IMR-90 (cell line): ENCODE data around the gene FN1. TPM values are rescaled to one million over a fixed set of nuclear protein-coding genes. Genes with fewer than 3 reads are reported as not detected.

Experiments used
- ATAC-seq: fragments of 200-7000 bp; cut with Tn5 transposase; 2 replicates; pipeline ENCODE4 v1.9.1; 2020; ENCODE audit warnings: low read depth, mild to moderate bottlenecking, moderate library complexity
- BruUV-seq: library from RNA; stranded (reverse); fragments of 400-500 nt; replicated peaks from 2 replicates; lab custom pipeline; 2021; lab: Mats Ljungman, UMichigan
- CTCF ChIA-PET: fragments of 300-600 bp; formaldehyde crosslinking; extraction: SDS; loops from one replicate; lab custom pipeline; 2021; ENCODE audit warnings: antibody characterized with exemption; lab: Yijun Ruan, JAX
- POLR2A ChIA-PET: fragments of 300-600 bp; sonication (Branson Sonifier 250); formaldehyde crosslinking; loops from one replicate; lab custom pipeline; 2022; ENCODE audit warnings: antibody characterized with exemption; ENCODE audit not compliant: unreplicated experiment; lab: Charles Lee
- DNase-seq: peaks from one replicate; pipeline ENCODE4 v3.0.0; 2013
- H2AFZ ChIP-seq: replicated peaks from 2 replicates; pipeline ENCODE3; 2013; ENCODE audit warnings: low read length, mild to moderate bottlenecking; ENCODE audit not compliant: poor library complexity
- H2AK5ac ChIP-seq: 2 replicates; pipeline ENCODE4 v1.6.1; 2013; ENCODE audit warnings: low read depth, low read length, inconsistent platforms
- H2AK9ac ChIP-seq: replicated peaks from 2 replicates; pipeline ENCODE3; 2013; ENCODE audit warnings: mild to moderate bottlenecking, low read depth, low read length, moderate library complexity; ENCODE audit not compliant: poor library complexity
- H2BK120ac ChIP-seq: 2 replicates; pipeline ENCODE4 v1.6.1; 2013; ENCODE audit warnings: low read depth, low read length, inconsistent platforms
- H2BK15ac ChIP-seq: 3 replicates; pipeline ENCODE4 v1.6.1; 2013; ENCODE audit warnings: low read depth, low read length, inconsistent platforms
- H2BK20ac ChIP-seq: 2 replicates; pipeline ENCODE4 v1.6.1; 2013; ENCODE audit warnings: low read depth, mild to moderate bottlenecking, inconsistent platforms, low read length, moderate library complexity
- H2BK5ac ChIP-seq: 2 replicates; pipeline ENCODE4 v1.6.1; 2013; ENCODE audit warnings: mild to moderate bottlenecking, low read depth, low read length, inconsistent platforms; ENCODE audit not compliant: poor library complexity, severe bottlenecking
- H3K14ac ChIP-seq: replicated peaks from 2 replicates; pipeline ENCODE4 v1.6.1; 2013; ENCODE audit warnings: low read depth, low read length, inconsistent platforms
- H3K18ac ChIP-seq: 2 replicates; pipeline ENCODE4 v1.6.1; 2013; ENCODE audit warnings: low read depth, low read length, control low read depth
- H3K23ac ChIP-seq: 2 replicates; pipeline ENCODE4 v1.6.1; 2013; ENCODE audit warnings: low read depth, low read length, inconsistent platforms
- H3K27ac ChIP-seq: 2 replicates; pipeline ENCODE4 v1.5.1; 2013; ENCODE audit warnings: mild to moderate bottlenecking, control low read depth, low read length; ENCODE audit not compliant: insufficient read depth
- H3K27me3 ChIP-seq: 2 replicates; pipeline ENCODE4 v1.6.1; 2013; ENCODE audit warnings: low read length; ENCODE audit not compliant: control insufficient read depth, insufficient read depth
- H3K36me3 ChIP-seq: 2 replicates; pipeline ENCODE4 v1.6.1; 2013; ENCODE audit warnings: low read length, mixed read lengths; ENCODE audit not compliant: control insufficient read depth, insufficient read depth
- H3K4ac ChIP-seq: 2 replicates; pipeline ENCODE4 v1.6.1; 2013; ENCODE audit warnings: low read depth, low read length, inconsistent platforms
- H3K4me1 ChIP-seq: 2 replicates; pipeline ENCODE4 v1.6.1; 2013; ENCODE audit warnings: low read length, mixed read lengths; ENCODE audit not compliant: control insufficient read depth, insufficient read depth
- H3K4me2 ChIP-seq: 2 replicates; pipeline ENCODE4 v1.6.1; 2013; ENCODE audit warnings: low read depth, mild to moderate bottlenecking, control low read depth, low read length, moderate library complexity
- H3K4me3 ChIP-seq: 2 replicates; pipeline ENCODE4 v1.5.1; 2013; ENCODE audit warnings: low read depth, mild to moderate bottlenecking, control low read depth, low read length, moderate library complexity; ENCODE audit not compliant: insufficient read depth
- H3K56ac ChIP-seq: 2 replicates; pipeline ENCODE4 v1.6.1; 2013; ENCODE audit warnings: low read length, inconsistent platforms; ENCODE audit not compliant: insufficient read depth; ENCODE audit errors: extremely low read depth
- H3K79me1 ChIP-seq, 2 experiments: 2 replicates each; pipeline ENCODE4 v1.6.1; 2013; ENCODE audit warnings: low read length in 2 of 2, inconsistent platforms in 1 of 2, low read depth in 1 of 2
- H3K9ac ChIP-seq: 2 replicates; pipeline ENCODE4 v1.6.1; 2013; ENCODE audit warnings: low read depth, low read length, control low read depth
- H3K9me1 ChIP-seq: 2 replicates; pipeline ENCODE4 v1.6.1; 2013; ENCODE audit warnings: low read length, inconsistent platforms; ENCODE audit not compliant: insufficient read depth
- H3K9me3 ChIP-seq: 2 replicates; pipeline ENCODE4 v1.6.1; 2013; ENCODE audit warnings: low read length; ENCODE audit not compliant: control insufficient read depth, insufficient read depth
- H4K20me1 ChIP-seq: 2 replicates; pipeline ENCODE4 v1.6.1; 2013; ENCODE audit warnings: low read length, inconsistent platforms; ENCODE audit not compliant: insufficient read depth
- H4K5ac ChIP-seq: 2 replicates; pipeline ENCODE4 v1.6.1; 2013; ENCODE audit warnings: mild to moderate bottlenecking, low read depth, low read length, control low read depth
- H4K8ac ChIP-seq, 2 experiments: 2 replicates each; pipeline ENCODE4 v1.6.1; 2013; ENCODE audit warnings: low read depth in 2 of 2, low read length in 2 of 2, control low read depth in 1 of 2, inconsistent platforms in 1 of 2
- H4K91ac ChIP-seq: 2 replicates; pipeline ENCODE4 v1.6.1; 2013; ENCODE audit warnings: low read depth, low read length, inconsistent platforms; ENCODE audit not compliant: insufficient read depth
- BHLHE40 ChIP-seq: fragments of 150-350 bp; IDR thresholded peaks from 2 replicates; pipeline ENCODE4 v1.6.1; 2016; ENCODE audit warnings: mild to moderate bottlenecking, low read depth, low read length
- CHD1 ChIP-seq: IDR thresholded peaks from 2 replicates; pipeline ENCODE4 v1.6.1; 2012; ENCODE audit warnings: low read depth, low read length, improper control_type of control experiment
- FOS ChIP-seq: fragments of 150-350 bp; IDR thresholded peaks from 2 replicates; pipeline ENCODE4 v1.6.1; 2016; ENCODE audit warnings: low read depth, low read length
- MAFK ChIP-seq: IDR thresholded peaks from 2 replicates; pipeline ENCODE4 v1.6.1; 2012; ENCODE audit warnings: low read depth, low read length, improper control_type of control experiment
- MAZ ChIP-seq: IDR thresholded peaks from 2 replicates; pipeline ENCODE4 v1.6.1; 2012; ENCODE audit warnings: low read depth, mild to moderate bottlenecking, low read length, improper control_type of control experiment, moderate library complexity, borderline replicate concordance
- MXI1 ChIP-seq: IDR thresholded peaks from 2 replicates; pipeline ENCODE4 v1.6.1; 2012; ENCODE audit warnings: low read depth, mild to moderate bottlenecking, low read length, moderate library complexity, borderline replicate concordance
- NFE2L2 ChIP-seq: fragments of 150-350 bp; IDR thresholded peaks from 2 replicates; pipeline ENCODE4 v1.6.1; 2016; ENCODE audit warnings: low read depth, mild to moderate bottlenecking, low read length
- POLR2A ChIP-seq: IDR thresholded peaks from 2 replicates; pipeline ENCODE4 v1.6.1; 2012; ENCODE audit warnings: mild to moderate bottlenecking, low read depth, low read length
- RAD21 ChIP-seq: IDR thresholded peaks from 2 replicates; pipeline ENCODE4 v1.6.1; 2012; ENCODE audit warnings: low read length, improper control_type of control experiment
- RCOR1 ChIP-seq: IDR thresholded peaks from 2 replicates; pipeline ENCODE4 v1.6.1; 2012; ENCODE audit warnings: mild to moderate bottlenecking, low read length, improper control_type of control experiment; ENCODE audit not compliant: insufficient replicate concordance
- RFX5 ChIP-seq: IDR thresholded peaks from 2 replicates; pipeline ENCODE4 v1.8.0; 2012; ENCODE audit warnings: low read depth, mild to moderate bottlenecking, low read length, moderate library complexity
- SMC3 ChIP-seq: fragments of 150-350 bp; IDR thresholded peaks from 2 replicates; pipeline ENCODE4 v1.6.1; 2016; ENCODE audit warnings: low read depth, mild to moderate bottlenecking, antibody characterized with exemption, low read length, moderate library complexity
- WGBS, 2 experiments: methylation state at CpG; one replicate each; pipeline versions ENCODE4 v1.1.5 to v1.1.7; 2013; ENCODE audit warnings: missing lambda C conversion rate in 2 of 2; ENCODE audit not compliant: insufficient read length in 1 of 2; ENCODE audit errors: extremely low coverage in 2 of 2; 5-methylcytosine and 5-hydroxymethylcytosine counted together
- dilution Hi-C: fragments of 300-500 bp; cut with HindIII; formaldehyde crosslinking; loops from one replicate; pipeline ENCODE4 v1.14.3; 2018; ENCODE audit warnings: low sequenced_read_pairs; ENCODE audit not compliant: unreplicated experiment
- in situ Hi-C: fragments of 300-500 bp; cut with MboI; formaldehyde crosslinking; loops from 3 replicates; pipeline ENCODE4 v1.14.3; 2019; ENCODE audit warnings: low sequenced_read_pairs, inconsistent platforms, mixed read lengths
- intact Hi-C: fragments of 100-400 bp; cut with micrococcal nuclease; formaldehyde crosslinking; loops from 2 replicates; pipeline ENCODE4 v1.10.0; 2022
- polyA plus RNA-seq, 3 experiments: library from polyadenylated mRNA; depleted of rRNA; stranded (reverse); fragments of >200 nt; gene quantifications; 2 replicates each; pipeline ENCODE4 v1.2.3, GENCODE V29; 2012; ENCODE audit warnings: low replicate concordance in 1 of 3
- total RNA-seq: library from RNA; depleted of rRNA; stranded (reverse); fragments of >200 nt; gene quantifications from 2 replicates; pipeline ENCODE4 v1.2.3, GENCODE V29; 2012
- TF ChIP-seq, protein P1 (sequence below): fragments of 150-350 bp; IDR thresholded peaks from 2 replicates; pipeline ENCODE4 v1.6.1; 2016; ENCODE audit warnings: low read depth, mild to moderate bottlenecking, low read length, moderate library complexity, borderline replicate concordance
- TF ChIP-seq, protein P2 (sequence below): fragments of 150-350 bp; IDR thresholded peaks from 2 replicates; pipeline ENCODE4 v1.6.1; 2017; ENCODE audit warnings: mild to moderate bottlenecking, antibody characterized with exemption, low read length, low read depth
- TF ChIP-seq, protein P3 (sequence below): conservative IDR thresholded peaks from 2 replicates; pipeline ENCODE4 v1.5.1; 2012; ENCODE audit warnings: mild to moderate bottlenecking, low read depth, low read length, improper control_type of control experiment

FN1 gene
- total and polyA plus RNA-seq, 2 of the 4 experiments (the other 2 are of a cell fraction), result 8,243 to 13,004 TPM

DNA sequence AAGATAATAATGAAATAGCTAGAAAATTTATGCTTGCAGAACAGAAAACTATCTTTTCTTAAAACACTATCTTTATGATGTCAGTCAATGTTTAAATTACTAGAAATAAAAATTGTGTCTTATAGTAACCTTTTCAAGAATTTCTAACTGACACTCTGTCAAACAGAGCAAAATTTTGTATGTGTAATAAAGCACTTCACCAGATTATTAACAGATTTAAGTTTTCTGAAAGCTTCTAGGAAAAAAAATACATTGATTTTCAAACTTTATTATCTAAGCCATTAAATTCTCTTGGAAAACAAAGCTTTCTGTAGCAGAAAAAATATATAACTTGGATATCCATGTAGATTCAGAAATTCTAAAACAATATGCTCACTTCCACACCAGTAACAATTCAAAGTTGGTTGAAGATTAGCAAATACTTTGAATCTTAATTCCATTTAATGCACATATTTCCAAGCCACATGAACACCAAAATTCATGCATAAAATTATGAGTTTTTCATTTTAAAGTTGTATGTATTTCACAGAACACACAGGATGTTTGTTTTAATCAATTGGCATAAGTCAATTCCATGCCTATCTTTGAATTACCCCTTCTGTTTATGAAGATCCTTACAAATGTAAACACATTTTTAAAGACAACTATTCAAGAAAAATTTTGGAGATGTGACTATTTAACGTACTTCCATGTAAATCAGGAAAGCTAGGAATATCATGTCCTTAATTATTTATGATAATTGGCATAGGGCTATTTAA lies 19.9 kb downstream of the FN1 start:
- Histone ChIP-seq H3K18ac (no peak overlapping the region), H3K4me1 (peaks cover 16% of the 10 kb centered on the region), H4K20me1 (peaks cover 22% of the 10 kb centered on the region; the same call in 1 of the 2 replicates), H3K36me3 (peaks cover 60% of the 10 kb centered on the region), H3K79me1 (peaks cover 12 to 39% of the 10 kb centered on the region in 2 experiments), H3K9ac (no peak overlapping the region), H3K9me1 (peaks cover 8% of the 10 kb centered on the region), H3K4me3 (no peak overlapping the region), H2BK20ac (no peak overlapping the region), H2BK15ac (no peak overlapping the region), H3K23ac (no peak overlapping the region), H3K4me2 (no peak overlapping the region), H2BK5ac (peak overlapping the region; percentile 90), H3K27me3 (no peaks in the 10 kb centered on the region), H4K91ac (no peak overlapping the region), H3K56ac (no peak overlapping the region), H2AK9ac (no peak overlapping the region), H3K9me3 (no peaks in the 10 kb centered on the region), H2AFZ (no peak overlapping the region), H3K14ac (no peak overlapping the region), H4K8ac (no peak overlapping the region), H2AK5ac (no peak overlapping the region), H3K4ac (no peak overlapping the region), H4K5ac (no peak overlapping the region), H2BK120ac (no peak overlapping the region), H3K27ac (no peak overlapping the region; the same call in 1 of the 2 replicates)
- in situ Hi-C loops (no loop called here), dilution Hi-C loops (no loop called here), intact Hi-C loops (no loop called here)
- POLR2A ChIA-PET, result no interaction called here
- TF ChIP-seq MXI1 (no peak), RAD21 (no peak), MAFK (no peak), MAZ (no peak), POLR2A (no peak), SMC3 (no peak), NFE2L2 (no peak), RFX5 (no peak), CHD1 (no peak), BHLHE40 (no peak), FOS (no peak), RCOR1 (no peak)
- TF ChIP-seq, protein P1, sequence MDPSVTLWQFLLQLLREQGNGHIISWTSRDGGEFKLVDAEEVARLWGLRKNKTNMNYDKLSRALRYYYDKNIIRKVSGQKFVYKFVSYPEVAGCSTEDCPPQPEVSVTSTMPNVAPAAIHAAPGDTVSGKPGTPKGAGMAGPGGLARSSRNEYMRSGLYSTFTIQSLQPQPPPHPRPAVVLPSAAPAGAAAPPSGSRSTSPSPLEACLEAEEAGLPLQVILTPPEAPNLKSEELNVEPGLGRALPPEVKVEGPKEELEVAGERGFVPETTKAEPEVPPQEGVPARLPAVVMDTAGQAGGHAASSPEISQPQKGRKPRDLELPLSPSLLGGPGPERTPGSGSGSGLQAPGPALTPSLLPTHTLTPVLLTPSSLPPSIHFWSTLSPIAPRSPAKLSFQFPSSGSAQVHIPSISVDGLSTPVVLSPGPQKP, result no peak
- TF ChIP-seq, protein P2, sequence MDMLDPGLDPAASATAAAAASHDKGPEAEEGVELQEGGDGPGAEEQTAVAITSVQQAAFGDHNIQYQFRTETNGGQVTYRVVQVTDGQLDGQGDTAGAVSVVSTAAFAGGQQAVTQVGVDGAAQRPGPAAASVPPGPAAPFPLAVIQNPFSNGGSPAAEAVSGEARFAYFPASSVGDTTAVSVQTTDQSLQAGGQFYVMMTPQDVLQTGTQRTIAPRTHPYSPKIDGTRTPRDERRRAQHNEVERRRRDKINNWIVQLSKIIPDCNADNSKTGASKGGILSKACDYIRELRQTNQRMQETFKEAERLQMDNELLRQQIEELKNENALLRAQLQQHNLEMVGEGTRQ, result no peak
- TF ChIP-seq, protein P3, sequence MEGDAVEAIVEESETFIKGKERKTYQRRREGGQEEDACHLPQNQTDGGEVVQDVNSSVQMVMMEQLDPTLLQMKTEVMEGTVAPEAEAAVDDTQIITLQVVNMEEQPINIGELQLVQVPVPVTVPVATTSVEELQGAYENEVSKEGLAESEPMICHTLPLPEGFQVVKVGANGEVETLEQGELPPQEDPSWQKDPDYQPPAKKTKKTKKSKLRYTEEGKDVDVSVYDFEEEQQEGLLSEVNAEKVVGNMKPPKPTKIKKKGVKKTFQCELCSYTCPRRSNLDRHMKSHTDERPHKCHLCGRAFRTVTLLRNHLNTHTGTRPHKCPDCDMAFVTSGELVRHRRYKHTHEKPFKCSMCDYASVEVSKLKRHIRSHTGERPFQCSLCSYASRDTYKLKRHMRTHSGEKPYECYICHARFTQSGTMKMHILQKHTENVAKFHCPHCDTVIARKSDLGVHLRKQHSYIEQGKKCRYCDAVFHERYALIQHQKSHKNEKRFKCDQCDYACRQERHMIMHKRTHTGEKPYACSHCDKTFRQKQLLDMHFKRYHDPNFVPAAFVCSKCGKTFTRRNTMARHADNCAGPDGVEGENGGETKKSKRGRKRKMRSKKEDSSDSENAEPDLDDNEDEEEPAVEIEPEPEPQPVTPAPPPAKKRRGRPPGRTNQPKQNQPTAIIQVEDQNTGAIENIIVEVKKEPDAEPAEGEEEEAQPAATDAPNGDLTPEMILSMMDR, result no peak
- WGBS, 2 experiments, result no CpG with 5 or more reads among the region's 1 CpG
- ATAC-seq, result no peak
- CTCF ChIA-PET, result interaction anchor here (1.3 kb wide), 1 partner anchor 15 kb away, joined by 3 read pairs; no protein-coding TSS in a partner anchor
- no peak for DNase-seq
- no TSS peak for BruUV-seq
